Breast epithelium (tissue), 3 donors: ENCODE results near the gene KLHDC8B.

ENCODE experiments used
- POLR2AphosphoS5 ChIP-seq, 3 donors: sonication (generic); formaldehyde crosslinking; IDR thresholded peaks; one replicate each; pipeline ENCODE4 v1.6.1; 2017; ENCODE audit warnings: antibody characterized with exemption in 3 of 3
- TF ChIP-seq, protein P1 (sequence below), 3 donors: fragments of 450-650 bp; IDR thresholded peaks; one replicate each; pipeline ENCODE4 v1.5.1; 2016 to 2017; ENCODE audit warnings: antibody characterized with exemption in 3 of 3, mild to moderate bottlenecking in 3 of 3, moderate library complexity in 3 of 3

GRCh38 chr3:49174397-49174985 is 3.1 kb downstream of the KLHDC8B start:
- TF ChIP-seq, protein P1, sequence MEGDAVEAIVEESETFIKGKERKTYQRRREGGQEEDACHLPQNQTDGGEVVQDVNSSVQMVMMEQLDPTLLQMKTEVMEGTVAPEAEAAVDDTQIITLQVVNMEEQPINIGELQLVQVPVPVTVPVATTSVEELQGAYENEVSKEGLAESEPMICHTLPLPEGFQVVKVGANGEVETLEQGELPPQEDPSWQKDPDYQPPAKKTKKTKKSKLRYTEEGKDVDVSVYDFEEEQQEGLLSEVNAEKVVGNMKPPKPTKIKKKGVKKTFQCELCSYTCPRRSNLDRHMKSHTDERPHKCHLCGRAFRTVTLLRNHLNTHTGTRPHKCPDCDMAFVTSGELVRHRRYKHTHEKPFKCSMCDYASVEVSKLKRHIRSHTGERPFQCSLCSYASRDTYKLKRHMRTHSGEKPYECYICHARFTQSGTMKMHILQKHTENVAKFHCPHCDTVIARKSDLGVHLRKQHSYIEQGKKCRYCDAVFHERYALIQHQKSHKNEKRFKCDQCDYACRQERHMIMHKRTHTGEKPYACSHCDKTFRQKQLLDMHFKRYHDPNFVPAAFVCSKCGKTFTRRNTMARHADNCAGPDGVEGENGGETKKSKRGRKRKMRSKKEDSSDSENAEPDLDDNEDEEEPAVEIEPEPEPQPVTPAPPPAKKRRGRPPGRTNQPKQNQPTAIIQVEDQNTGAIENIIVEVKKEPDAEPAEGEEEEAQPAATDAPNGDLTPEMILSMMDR (IDR thresholded peaks at IDR 0.05): no peak
- TF ChIP-seq POLR2AphosphoS5 (IDR thresholded peaks at IDR 0.05): no peak
